HG03196 (cell line): Measurements from ENCODE around the gene OR2T34.
"Not testable (repeated sequence)": the region's sequence is repeated elsewhere in the genome, so short reads cannot be mapped to it uniquely, and the experiment has no call there.

Experiments used
- ATAC-seq: cut with Tn5 transposase; IDR thresholded peaks from one replicate; pipeline ENCODE4 v1.9.1; 2021; ENCODE audit not compliant: unreplicated experiment

OR2T34 gene, protein sequence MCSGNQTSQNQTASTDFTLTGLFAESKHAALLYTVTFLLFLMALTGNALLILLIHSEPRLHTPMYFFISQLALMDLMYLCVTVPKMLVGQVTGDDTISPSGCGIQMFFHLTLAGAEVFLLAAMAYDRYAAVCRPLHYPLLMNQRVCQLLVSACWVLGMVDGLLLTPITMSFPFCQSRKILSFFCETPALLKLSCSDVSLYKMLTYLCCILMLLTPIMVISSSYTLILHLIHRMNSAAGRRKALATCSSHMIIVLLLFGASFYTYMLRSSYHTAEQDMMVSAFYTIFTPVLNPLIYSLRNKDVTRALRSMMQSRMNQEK

DNA sequence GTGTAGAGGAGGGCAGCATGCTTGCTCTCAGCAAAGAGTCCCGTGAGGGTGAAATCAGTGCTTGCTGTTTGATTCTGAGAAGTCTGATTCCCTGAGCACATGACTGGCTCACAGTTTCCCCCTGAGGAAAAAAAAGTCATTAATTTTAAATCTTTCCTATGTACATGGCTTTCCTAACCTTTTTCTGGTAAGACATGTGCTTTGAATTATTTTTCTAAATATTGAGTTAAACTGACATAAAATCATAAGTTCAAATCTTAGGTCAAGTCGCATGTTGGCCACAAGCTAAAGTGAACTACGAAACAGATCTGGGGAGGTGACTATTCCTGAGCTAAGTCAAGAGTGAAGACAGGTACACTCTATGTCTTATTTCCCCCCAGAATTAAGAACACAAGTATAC is at the start of gene OR2T34:
OR2T34 (minus strand) TSS at position 101 of the 400 bp plus-strand sequence; CDS start at position 101, 0 bp downstream.
- not testable (repeated sequence) for ATAC-seq

DNA sequence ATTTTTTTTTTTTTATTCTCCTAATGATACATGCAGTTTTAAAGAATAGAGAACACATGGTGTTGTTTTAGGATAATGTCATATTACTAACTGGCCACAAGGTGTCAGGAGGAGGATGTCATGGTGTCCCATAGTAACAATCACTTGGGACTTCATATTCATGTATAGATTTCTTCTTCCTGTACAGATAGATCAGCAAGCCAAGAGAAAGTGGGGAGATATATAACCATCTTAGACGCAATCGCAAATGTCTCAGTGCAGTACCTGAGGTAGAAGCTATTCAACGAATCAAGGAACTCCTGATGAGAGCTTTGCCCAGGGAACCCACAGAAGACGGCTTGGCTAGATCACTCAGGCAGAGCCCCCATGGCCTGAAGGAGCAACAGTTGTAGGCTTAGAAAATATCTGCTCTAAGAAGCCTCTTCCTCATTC is 48.0 kb upstream of the OR2T34 start:
- peak; percentile 90 for ATAC-seq

DNA sequence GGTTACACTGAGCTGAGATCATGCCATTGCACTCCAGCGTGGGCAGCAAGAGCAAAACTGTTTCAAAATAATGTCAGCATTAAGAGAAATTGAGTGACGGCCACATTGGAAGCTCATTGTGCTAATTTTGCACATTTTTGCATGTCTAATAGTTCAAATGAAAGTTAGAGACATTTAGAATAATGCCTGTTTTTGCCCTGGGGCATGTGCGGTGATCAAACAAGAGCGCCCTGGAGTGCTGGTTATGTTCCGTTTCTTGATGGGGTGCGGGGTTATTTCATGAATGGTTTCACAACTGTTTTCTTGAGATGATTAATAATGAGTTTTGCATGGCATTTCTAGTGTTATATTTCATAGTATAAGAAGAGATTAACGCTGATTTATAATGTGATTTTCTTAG is 47.2 kb upstream of the OR2T34 start:
- ATAC-seq: no peak

DNA sequence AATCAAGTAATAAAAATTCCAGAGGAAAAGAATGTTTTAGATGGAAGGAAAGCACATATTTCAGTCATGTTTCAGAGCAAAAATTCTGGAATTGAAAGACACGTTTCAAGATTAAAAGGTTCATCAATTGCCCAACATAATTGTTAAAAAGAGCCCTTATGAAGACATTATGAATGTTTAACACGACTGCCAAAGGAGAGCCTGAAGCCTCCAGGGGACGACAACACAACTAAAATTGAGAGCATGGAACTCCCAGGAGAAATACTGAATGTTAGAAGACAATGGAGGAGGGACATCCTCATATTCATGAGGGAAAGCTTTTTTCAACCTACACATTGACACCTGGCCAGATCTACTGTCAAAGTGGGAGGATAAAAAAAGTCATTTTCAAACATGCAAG is 44.3 kb upstream of the OR2T34 start:
- no peak for ATAC-seq

DNA sequence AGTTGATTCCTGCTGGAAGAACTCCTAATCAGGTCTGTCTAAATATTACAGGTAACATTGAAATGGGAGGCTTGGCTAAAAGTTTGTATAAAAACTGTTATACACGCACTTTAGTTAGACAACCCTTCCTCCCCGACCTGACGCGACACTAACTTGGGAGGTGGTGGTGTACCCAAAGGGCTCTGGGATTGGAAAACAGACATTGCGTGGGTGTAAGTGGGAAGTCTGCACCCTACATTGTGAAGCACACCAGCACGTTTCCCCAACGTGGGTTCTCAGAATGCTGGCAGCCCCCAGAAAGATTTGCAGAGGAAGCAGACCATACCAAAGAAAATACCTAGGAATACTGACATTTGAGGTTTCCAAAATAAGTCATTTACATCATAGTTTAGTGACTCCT is 43.6 kb upstream of the OR2T34 start:
- ATAC-seq: no peak

DNA sequence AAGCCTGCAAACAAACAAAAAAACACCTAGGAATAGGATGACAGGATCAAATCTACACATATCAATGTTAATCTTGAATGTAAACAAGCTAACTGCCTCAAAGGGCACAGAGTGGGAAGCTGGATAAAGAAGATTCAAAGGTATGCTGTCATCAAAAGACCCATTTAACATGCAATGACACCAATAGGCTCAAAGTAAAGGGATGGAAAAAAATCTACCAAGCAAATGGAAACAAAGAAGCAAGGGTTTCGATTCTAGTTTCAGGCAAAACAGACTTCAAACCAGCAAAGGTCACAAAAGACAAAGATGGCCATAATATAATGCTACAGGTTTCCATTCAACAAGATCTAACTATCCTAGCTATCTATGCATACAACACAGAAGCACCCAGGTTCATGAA is 39.2 kb upstream of the OR2T34 start:
- ATAC-seq: no peak

DNA sequence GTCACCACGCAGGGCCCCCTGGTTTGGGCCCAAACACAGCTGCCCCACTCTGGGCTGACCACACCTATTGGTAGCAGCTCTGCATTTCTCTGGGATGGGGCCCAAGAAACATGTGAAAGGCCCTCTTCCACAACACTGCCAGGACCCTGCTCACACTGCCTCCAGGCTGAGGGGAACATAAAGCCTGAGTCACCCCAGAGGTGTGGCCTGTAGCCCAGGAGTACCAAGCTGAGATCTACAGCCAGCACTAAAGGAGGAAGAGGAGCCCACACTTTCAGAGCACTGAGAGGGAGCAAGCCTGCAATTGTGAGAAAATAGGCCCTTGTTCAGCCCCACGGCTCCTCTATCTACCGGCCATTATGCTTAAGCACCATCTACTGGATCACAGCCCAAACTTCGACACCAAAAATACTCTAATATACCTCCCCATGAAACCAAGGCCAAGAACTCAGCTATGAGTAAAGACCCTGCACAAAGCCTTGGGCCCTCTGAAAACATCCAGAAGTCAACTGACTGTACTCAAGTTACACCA is 37.4 kb upstream of the OR2T34 start:
- no peak for ATAC-seq

DNA sequence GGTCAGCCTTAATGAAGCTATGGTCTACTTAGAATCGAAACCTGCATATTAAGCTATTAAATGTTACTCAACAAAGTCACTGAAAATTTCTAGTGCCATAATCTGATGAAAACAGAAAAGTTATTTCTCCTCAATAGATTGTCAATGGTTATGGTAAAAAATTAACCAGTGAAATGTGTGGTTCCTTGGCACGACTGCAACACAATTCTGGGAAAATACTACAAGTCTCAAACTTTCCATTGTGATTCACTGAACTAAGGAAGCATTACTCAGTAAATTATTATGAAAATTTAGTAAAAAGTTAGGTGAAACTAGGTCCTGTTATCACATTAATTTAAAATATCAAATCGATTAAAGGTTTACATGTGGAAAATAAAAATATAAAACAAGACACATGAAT is 35.7 kb upstream of the OR2T34 start:
- ATAC-seq: no peak

DNA sequence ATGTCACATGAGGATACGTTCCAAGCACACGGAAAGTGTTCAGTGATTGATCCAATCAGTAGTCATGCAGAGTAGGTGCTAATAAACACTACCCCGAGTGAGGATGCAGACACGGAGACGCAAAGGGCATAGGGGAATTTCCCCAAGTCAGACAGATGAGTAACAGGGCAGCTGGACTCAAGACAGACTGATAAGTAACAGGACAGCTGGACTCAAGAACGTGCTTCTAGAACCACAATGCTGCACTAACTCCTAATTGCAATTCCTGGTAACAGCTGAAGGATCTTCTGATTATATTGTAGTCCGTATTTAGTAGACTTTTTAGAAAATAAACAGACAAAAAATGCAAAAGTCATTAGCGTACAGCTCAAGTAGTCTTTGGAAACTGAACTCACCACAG is 24.8 kb upstream of the OR2T34 start:
- ATAC-seq: no peak

DNA sequence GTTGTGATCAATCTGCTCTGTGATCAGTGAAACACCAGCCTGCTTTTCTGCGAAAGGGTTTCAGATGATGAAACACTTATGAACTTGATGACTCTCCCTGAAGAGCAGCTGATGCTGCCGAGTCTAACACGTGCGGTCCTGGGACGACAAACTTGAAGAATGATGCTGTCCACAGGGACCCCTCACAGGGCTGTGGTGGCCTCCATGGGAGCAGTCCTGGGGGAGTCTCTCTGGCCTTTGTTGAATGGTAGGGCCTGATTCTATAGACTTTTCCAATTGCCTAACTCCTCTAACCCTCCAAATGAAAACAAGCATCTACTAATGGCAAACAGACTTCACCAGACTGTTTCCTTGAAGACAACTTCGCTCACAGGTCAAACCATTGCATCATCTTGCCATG is 23.0 kb upstream of the OR2T34 start, which contains the start of gene OR2T10:
OR2T10 (minus strand) TSS at position 112 of the 400 bp plus-strand sequence. CDS start 3,932 bp downstream, outside the sequence.
- no peak for ATAC-seq

DNA sequence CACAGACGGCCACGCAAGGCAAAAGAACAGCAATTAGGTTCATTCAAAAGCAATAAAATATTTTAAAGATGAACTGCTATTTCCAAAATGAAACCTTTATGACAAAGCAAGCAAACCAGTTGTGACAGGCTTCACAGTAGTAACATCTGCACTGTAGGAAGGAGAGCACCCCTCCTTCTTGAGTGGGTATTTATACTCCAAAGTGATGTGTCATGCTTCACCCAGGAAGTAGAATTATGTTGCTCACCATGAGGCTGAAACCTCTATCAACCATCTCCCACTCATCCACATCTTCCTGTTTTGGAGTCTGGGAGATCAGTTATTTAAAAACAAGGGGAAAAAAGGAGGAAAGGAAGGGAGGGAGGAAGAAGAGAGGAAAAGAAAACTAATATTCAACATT is 22.1 kb upstream of the OR2T34 start:
- ATAC-seq: no peak

DNA sequence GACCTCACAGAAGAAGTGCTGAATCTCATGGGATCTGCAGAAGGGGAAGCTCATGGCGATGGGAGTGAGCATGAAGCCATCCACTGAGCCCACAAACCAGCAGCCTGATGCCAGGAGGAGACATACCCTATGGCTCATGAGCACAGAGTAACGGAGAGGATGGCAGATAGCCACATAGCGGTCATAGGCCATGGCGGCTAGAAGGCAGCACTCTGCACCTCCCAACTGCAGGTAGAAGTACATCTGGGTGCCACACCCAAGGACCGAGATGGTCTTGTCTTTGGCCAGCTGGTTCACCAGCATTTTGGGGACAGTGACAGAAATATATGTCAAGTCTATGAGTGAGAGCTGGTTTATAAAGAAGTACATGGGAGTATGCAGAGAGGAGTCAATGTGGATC is 18.7 kb upstream of the OR2T34 start:
- ATAC-seq: no peak

DNA sequence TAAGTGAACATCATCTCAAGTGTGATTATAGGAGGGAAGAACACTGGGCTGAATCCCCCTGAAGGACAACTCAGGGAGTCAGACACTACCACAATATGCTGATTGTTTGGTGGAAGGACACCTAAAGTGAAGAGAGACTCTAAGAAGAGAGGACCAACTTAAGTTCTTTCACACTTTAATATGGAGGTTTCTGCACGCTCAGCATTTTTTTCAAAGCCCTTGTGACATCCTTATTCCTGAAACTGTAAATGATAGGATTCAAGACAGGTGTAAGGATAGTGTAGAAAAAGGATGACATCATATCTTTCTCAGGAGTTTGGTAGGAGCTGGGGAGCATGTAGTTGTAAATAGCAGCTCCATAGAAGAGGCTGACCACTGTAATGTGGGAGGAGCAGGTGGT is 18.1 kb upstream of the OR2T34 start:
- no peak for ATAC-seq

DNA sequence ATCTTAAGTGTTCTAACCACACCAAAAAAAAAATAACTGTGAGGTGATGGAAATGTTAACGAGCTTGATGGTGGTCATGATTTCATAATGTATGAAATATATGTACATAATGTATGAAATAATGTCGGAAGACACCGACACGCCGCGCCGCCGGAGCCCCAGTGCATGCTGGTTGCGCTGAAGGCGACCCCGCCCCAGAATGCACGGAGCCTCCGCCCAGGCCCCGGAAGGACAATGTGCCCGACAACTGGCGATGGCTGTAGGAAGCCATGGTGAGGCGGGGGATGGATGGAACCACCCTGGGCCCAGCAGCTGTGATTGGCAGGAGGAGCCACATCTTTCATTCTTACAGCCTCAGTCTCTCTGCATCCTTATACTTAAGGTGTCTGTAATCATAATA is 15.5 kb upstream of the OR2T34 start:
- ATAC-seq: no peak

DNA sequence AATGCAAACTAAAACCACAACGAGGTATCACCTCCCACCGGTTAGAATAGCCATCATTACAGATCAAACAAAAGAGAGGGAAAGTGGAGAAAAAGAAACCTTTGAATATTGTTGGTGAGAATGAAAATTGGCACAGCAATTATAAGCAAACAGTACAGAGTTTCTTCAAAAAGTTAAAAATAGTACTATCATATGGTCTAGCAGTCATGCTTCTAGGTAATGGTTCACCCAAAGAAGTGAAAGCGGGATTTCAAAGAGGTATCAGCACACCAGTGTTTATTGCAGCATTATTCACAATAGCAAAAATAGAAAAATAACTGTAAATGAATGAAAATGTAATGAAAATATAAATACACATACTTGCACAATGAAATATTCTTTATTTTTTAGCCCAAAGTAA is 14.8 kb upstream of the OR2T34 start:
- no peak for ATAC-seq

DNA sequence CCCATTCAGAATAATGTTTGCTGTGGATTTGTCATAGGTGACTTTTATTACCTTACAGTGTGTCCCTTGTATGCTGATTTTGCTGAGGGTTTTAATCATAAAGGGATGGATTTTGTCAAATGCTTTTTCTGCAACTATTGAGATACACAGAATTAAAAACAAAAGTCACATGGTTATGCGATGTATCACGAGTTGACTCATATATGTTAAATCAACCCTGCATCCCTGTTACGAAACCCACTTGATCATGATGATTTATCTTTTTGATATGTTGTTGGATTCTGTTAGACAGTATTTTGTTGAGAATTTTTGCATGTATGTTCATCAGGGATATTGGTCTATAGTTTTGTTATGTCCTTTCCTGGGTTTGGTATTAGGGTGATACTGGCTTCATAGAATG is 10.7 kb upstream of the OR2T34 start:
- no peak for ATAC-seq

DNA sequence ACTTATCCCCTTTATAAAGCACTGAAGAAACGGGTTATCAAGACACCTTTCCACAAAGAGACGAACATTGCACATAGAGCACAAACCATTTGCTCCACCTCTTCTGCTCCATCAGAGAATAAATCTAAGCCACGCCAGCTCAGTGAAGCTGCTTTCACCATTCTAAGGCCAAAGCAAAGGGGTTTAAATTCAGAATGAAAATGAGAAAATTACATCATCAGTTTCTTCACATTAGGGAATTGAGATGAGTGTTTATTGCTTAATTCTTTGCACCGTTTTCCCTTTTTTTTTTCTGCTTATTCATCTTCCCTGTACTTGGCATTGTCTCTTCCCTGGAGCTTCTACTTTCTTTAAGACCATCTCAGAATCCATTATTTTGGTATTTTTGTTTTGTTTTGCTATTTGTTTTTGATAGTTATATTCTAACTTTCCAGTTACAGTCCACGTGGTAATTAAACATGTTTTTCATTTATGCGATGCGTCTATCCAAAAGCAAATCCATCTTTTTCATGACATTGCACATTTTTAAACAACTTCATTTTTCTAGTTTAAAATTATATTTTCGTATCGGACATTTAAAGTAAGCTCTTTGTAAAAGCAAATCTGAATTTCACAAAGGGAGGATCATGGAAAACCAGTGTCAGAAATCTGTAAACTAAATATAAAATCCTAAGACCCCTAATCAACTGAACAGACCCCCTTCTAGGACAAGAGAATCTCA is 1.9 kb upstream of the OR2T34 start:
- no peak for ATAC-seq

DNA sequence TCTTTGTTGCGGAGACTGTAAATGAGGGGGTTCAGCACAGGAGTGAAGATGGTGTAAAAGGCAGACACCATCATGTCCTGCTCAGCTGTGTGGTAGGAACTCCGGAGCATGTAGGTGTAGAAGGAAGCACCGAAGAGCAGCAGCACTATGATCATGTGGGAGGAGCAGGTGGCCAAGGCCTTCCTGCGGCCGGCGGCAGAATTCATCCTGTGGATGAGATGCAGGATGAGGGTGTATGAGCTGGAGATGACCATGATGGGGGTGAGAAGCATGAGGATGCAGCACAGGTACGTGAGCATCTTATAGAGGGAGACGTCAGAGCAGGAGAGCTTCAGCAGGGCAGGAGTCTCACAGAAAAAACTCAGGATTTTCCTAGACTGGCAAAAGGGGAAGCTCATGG is 701 bp downstream of the OR2T34 start:
- ATAC-seq: not testable (repeated sequence)

DNA sequence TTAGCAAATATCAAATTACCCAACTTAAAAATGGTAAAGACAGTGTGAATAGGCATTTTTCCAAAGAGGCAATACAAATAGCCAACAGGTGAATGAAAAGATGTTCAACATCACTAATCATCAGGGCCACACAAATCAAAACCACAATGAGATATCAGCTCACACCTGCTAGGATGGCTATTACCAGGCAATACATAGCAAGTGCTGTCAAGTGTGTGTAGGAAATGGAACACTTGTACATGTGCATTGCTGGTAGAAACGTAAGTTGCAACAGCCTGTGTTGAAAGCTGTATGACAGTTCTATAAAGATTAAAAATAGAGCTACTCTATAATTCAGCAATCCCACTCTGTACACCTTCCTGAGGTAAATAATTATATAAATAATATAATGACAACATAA is 2.5 kb downstream of the OR2T34 start:
- not testable (repeated sequence) for ATAC-seq

DNA sequence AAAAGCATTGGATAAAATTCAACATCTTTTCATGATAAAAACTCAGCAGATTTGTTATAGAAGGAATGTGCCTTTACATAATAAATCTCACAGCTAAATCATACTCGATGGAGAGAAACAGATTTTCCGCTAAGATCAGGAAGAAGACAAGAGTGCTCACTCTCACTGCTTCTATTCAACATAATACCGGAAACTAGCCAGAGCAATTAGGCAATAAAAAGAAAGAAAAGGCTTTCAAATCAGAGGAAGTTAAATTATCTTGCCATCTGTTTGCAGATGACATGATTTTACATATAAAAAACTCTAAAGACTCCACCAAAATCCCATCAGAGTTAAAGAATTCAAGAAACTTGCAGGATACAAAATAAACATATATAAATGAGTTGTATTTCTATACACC is 3.7 kb downstream of the OR2T34 start:
- ATAC-seq: not testable (repeated sequence)

DNA sequence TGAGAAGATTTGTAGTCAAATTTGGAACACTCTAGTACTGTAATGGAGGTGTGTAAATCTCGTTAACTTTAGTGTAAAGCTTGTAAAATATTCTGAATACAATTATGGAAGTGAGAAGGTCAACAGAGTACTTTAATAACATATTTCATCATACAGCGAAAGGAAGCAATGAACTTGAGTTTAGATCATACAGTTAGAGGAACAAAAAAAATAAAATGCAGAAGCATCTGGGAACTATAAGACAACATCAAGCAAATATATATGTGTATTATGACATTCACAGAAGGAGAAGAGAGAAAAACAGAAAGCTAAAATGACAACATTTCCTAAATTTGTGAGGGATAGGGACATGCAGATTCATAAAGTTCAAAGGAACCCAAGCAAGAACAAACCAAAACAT is 5.5 kb downstream of the OR2T34 start:
- ATAC-seq: not testable (repeated sequence)
